Fibroblast of lung (primary cell): ENCODE data around the gene APOBR. TPM values are rescaled to one million over a fixed set of nuclear protein-coding genes. Genes with fewer than 3 reads are reported as not detected.
A peak's percentile ranks its signal among the peaks of the same experiment; 100 is the strongest.

Source experiments
- DNase-seq, 2 donors: peaks; one replicate each; pipeline versions ENCODE4 v3.0.0 to v3.0.0-alpha.2; 2010; ENCODE audit warnings: low read depth in 2 of 2
- H2AFZ ChIP-seq: 2 replicates; pipeline ENCODE4 v1.5.1; 2012; ENCODE audit warnings: low read length, control low read depth, inconsistent platforms
- H3K27ac ChIP-seq: 2 replicates; pipeline ENCODE4 v1.5.1; 2011; ENCODE audit warnings: low read length, control low read depth; ENCODE audit not compliant: insufficient read depth
- H3K27me3 ChIP-seq: 2 replicates; pipeline ENCODE4 v1.5.1; 2011; ENCODE audit warnings: mild to moderate bottlenecking, low read length; ENCODE audit not compliant: control insufficient read depth, insufficient read depth
- H3K36me3 ChIP-seq: 2 replicates; pipeline ENCODE4 v1.5.1; 2011; ENCODE audit warnings: low read length; ENCODE audit not compliant: control insufficient read depth, insufficient read depth
- H3K4me1 ChIP-seq: 2 replicates; pipeline ENCODE4 v1.5.1; 2011; ENCODE audit warnings: low read length; ENCODE audit not compliant: control insufficient read depth, insufficient read depth; ENCODE audit errors: extremely low read depth
- H3K4me2 ChIP-seq: 2 replicates; pipeline ENCODE4 v1.5.1; 2011; ENCODE audit warnings: low read length, control low read depth; ENCODE audit not compliant: insufficient read depth; ENCODE audit errors: extremely low read depth
- H3K4me3 ChIP-seq, 4 experiments: fragments of 200-600 bp in 1 of 4; sonication (generic) in 1 of 4; replicated peaks in 1 of 4; 2 replicates each; pipeline ENCODE4 v1.5.1; 2011 to 2016; ENCODE audit warnings: low read length in 4 of 4, low read depth in 3 of 4, mild to moderate bottlenecking in 3 of 4, control low read depth in 2 of 4, inconsistent platforms in 1 of 4, mixed read lengths in 1 of 4; ENCODE audit not compliant: insufficient read depth in 1 of 4; ENCODE audit errors: control extremely low read depth in 1 of 4
- H3K79me2 ChIP-seq: 2 replicates; pipeline ENCODE4 v1.5.1; 2012; ENCODE audit warnings: mild to moderate bottlenecking, low read length, inconsistent platforms; ENCODE audit not compliant: control insufficient read depth, insufficient read depth
- H3K9ac ChIP-seq: 2 replicates; pipeline ENCODE4 v1.5.1; 2011; ENCODE audit warnings: mild to moderate bottlenecking, low read length, control low read depth; ENCODE audit not compliant: insufficient read depth
- H3K9me3 ChIP-seq: 2 replicates; pipeline ENCODE4 v1.5.1; 2012; ENCODE audit warnings: low read depth, low read length; ENCODE audit not compliant: control insufficient read depth, insufficient read depth
- H4K20me1 ChIP-seq: 2 replicates; pipeline ENCODE4 v1.5.1; 2011; ENCODE audit warnings: low read length; ENCODE audit not compliant: control insufficient read depth, insufficient read depth; ENCODE audit errors: extremely low read depth
- CTCF ChIP-seq, 2 donors: IDR thresholded peaks in 1 of 2; conservative IDR thresholded peaks in 1 of 2; 1 replicate in 1 of 2; 2 replicates in 1 of 2; pipeline ENCODE4 v1.5.1; 2011 to 2012; ENCODE audit warnings: low read length in 2 of 2, control low read depth in 1 of 2, inconsistent platforms in 1 of 2, low read depth in 1 of 2, mild to moderate bottlenecking in 1 of 2
- EZH2 ChIP-seq: IDR thresholded peaks from 2 replicates; pipeline ENCODE4 v1.5.1; 2012; ENCODE audit warnings: low read length, control low read depth, mild to moderate bottlenecking; ENCODE audit errors: missing control alignments
- polyA plus RNA-seq, 2 donors: library from polyadenylated mRNA; depleted of rRNA in 1 of 2; stranded (reverse) in 1 of 2; unstranded in 1 of 2; fragments of >200 nt; gene quantifications; 2 replicates each; pipeline ENCODE4 v1.2.1, GENCODE V29; 2011 to 2012; ENCODE audit warnings: missing spikeins in 1 of 2
- total RNA-seq: library from RNA; depleted of rRNA; stranded (reverse); fragments of >200 nt; gene quantifications from 2 replicates; pipeline ENCODE4 v1.2.1, GENCODE V29; 2014

The APOBR gene
- total and polyA plus RNA-seq, 2 donors (not counting 1 experiment from before 2014, with no cell fraction given), result under 0.01 TPM; not detected in 1

GRCh38 chr16:28486266-28486665 lies 8.2 kb upstream of the APOBR start:
- Histone ChIP-seq H4K20me1 (no peaks in the 10 kb centered on the region), H2AFZ (no peak overlapping the region), H3K4me1 (no peaks in the 10 kb centered on the region), H3K27ac (no peak overlapping the region), H3K9ac (no peak overlapping the region), H3K4me3 (no peak overlapping the region), H3K27me3 (no peaks in the 10 kb centered on the region), H3K4me2 (no peak overlapping the region), H3K36me3 (peaks cover 12% of the 10 kb centered on the region), H3K79me2 (no peaks in the 10 kb centered on the region), H3K9me3 (no peaks in the 10 kb centered on the region)
- TF ChIP-seq EZH2 (no peak), CTCF (conservative IDR thresholded peaks at IDR 0.05 in 1 of 2, IDR thresholded peaks at IDR 0.05 in 1 of 2; ENCODE audit: low read depth in 1 of 2, low read length in 2 of 2) (no peak)
- DNase-seq, result no peak

DNA sequence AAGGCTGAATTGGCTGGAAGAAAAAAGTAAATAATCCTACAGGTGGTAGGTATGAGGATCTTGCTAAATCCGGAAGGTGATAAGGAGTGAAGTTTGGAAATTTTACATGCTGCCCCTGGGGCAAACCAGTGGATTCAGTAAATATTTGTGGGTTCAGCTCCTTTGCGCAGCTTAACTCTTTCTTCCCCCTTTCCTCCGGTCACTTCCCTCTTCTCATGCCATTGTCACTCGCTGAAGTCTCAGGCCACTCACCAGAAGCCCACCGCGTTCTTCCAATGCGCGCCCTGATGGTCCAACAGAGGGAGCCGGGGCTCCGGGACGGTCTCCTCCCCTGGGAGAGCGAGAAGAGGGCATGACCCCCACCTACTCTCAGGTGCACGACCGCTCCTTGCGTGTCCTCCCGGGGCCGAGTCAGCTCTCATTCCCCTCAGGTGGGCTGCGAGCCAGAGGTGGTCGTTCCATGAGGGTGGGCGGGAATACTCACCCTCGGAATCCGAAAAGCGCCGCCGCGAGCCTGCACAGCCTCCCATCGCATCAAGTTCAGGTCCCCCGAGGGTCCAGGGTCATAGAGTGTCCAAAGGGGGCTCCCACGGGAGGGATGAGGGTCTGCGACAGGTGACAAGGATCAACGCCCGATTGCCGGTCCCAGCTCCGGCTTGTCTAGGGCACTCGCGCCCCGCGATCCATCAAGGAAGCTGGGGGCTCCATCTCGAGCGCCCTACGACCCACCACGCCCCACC lies 3.0 kb upstream of the APOBR start:
- Histone ChIP-seq H2AFZ (peak overlapping the region; percentile 96), H4K20me1 (no peaks in the 10 kb centered on the region), H3K79me2 (peaks cover 3% of the 10 kb centered on the region), H3K4me3 (peak overlapping the region; percentile 68 to 100 (median 95)), H3K9ac (peak overlapping the region; percentile 89), H3K9me3 (no peaks in the 10 kb centered on the region), H3K27ac (peak overlapping the region; percentile 98), H3K36me3 (peaks cover 10% of the 10 kb centered on the region), H3K4me2 (peak overlapping the region; percentile 94), H3K4me1 (no peaks in the 10 kb centered on the region), H3K27me3 (peaks cover 2% of the 10 kb centered on the region)
- TF ChIP-seq EZH2 (no peak), CTCF (conservative IDR thresholded peaks at IDR 0.05 in 1 of 2, IDR thresholded peaks at IDR 0.05 in 1 of 2; ENCODE audit: low read depth in 1 of 2, low read length in 2 of 2) (peak; percentile 42 to 51)
- DNase-seq, result peak in 1 of 2 donors; percentile 9

DNA sequence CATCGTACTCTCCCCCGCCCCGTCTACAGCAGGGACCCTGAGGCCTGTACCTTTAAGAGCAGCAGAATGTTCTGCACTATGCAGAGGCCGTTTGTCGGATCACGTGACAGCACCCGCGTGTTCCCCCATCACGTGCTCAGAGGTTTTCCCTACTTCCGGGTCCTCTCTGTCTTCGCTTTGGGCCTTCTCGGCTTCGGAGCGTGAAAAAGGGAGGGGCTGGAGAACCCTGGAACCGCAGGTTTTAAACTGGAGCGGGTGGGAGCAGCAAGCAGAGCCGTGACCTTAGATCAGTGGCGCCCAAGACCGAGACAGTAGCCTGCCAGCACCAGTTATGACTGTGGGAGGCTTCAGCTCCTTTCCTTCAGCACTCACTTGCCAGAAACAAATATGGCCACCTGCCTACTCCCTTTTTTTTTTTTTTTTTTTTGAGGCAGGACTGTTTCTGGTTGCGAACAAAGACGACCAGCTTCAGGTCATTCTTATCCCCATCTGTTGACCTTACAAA lies 2.4 kb upstream of the APOBR start, which contains the start of gene CLN3:
TSS of gene CLN3 (minus strand) at position 105 of the 505 bp plus-strand sequence. CDS start 315 bp downstream, outside the sequence.
- Histone ChIP-seq H3K9me3 (no peaks in the 10 kb centered on the region), H4K20me1 (no peaks in the 10 kb centered on the region), H3K27ac (peak within 1 kb of the TSS; percentile 98), H3K4me3 (peak within 1 kb of the TSS; percentile 68 to 100 (median 95)), H3K9ac (peak within 1 kb of the TSS; percentile 89), H3K4me1 (no peaks in the 10 kb centered on the region), H2AFZ (peak within 1 kb of the TSS; percentile 97), H3K4me2 (peak within 1 kb of the TSS; percentile 94), H3K36me3 (peaks cover 10% of the 10 kb centered on the region), H3K27me3 (peaks cover 2% of the 10 kb centered on the region), H3K79me2 (peaks cover 3% of the 10 kb centered on the region)
- peak; percentile 96 to 98 for DNase-seq
- no peak for TF ChIP-seq EZH2
- no peak for TF ChIP-seq CTCF (conservative IDR thresholded peaks at IDR 0.05 in 1 of 2, IDR thresholded peaks at IDR 0.05 in 1 of 2; ENCODE audit: low read depth in 1 of 2, low read length in 2 of 2)
